ENCODE data around the gene PTPRN2. TPM values are rescaled to one million over a fixed set of nuclear protein-coding genes. Genes with fewer than 3 reads are reported as not detected.

Gene PTPRN2
- total and polyA plus RNA-seq, 2 donors (not counting 3 experiments of a cell fraction or from before 2014, with no cell fraction given): 0.62 to 0.88 TPM

- POLR2A ChIA-PET: no interaction called here
- H4K20me1 ChIP-seq (replicated peaks; ENCODE audit: control insufficient read depth, extremely low read depth, insufficient read depth, low read length): no peaks in the 10 kb centered on the region
- H3K4me3 ChIP-seq (replicated peaks in 1 of 3; ENCODE audit: insufficient read depth in 1 of 3, low read depth in 1 of 3, low read length in 3 of 3): no peak overlapping the region
- H3K9me1 ChIP-seq (replicated peaks; ENCODE audit: control insufficient read depth, extremely low read depth, insufficient read depth, low read length): no peaks in the 10 kb centered on the region
- dilution Hi-C loops (cut with MboI; ENCODE audit: extremely low pct_ligation_motif_present, low sequenced_read_pairs) (no loop called here), intact Hi-C loops (cut with micrococcal nuclease) (no loop called here)
- H3K4me2 ChIP-seq (ENCODE audit: insufficient read depth, low read length): no peak overlapping the region
- no peak for DNase-seq (ENCODE audit: low read depth, low spot score)
- no peak overlapping the region for H2AFZ ChIP-seq (ENCODE audit: low read depth, low read length)
- no peaks in the 10 kb centered on the region for H3K27me3 ChIP-seq (ENCODE audit: control insufficient read depth in 2 of 2, insufficient read depth in 2 of 2, low read length in 2 of 2)
- H3K27ac ChIP-seq (ENCODE audit: insufficient read depth, low read depth, low read length): no peak overlapping the region
- H3K4me1 ChIP-seq (ENCODE audit: control insufficient read depth, extremely low read depth, insufficient read depth, low read length): no peaks in the 10 kb centered on the region
- no peaks in the 10 kb centered on the region for H3K36me3 ChIP-seq (ENCODE audit: control insufficient read depth in 2 of 2, extremely low read depth in 1 of 2, insufficient read depth in 2 of 2, low read length in 2 of 2)
- no peak for FAIRE-seq
- no peak overlapping the region for H3K9ac ChIP-seq (replicated peaks; ENCODE audit: extremely low read depth, insufficient read depth, low read length)
- BruUV-seq (replicated peaks): no TSS peak
- CTCF ChIA-PET: no interaction called here
- TF ChIP-seq POLR2A (IDR thresholded peaks at IDR 0.05; ENCODE audit: low read depth, low read length) (no peak), MYC (IDR thresholded peaks at IDR 0.05; ENCODE audit: low read depth, low read length) (no peak), MAX (IDR thresholded peaks at IDR 0.05; ENCODE audit: insufficient read depth, insufficient read length) (no peak), FOS (IDR thresholded peaks at IDR 0.05; ENCODE audit: borderline replicate concordance, insufficient read depth, low read length) (no peak), POLR2AphosphoS5 (IDR thresholded peaks at IDR 0.05; ENCODE audit: insufficient read depth, low read depth, low read length) (no peak), GATA2 (IDR thresholded peaks at IDR 0.05; ENCODE audit: insufficient read depth, insufficient read length, low read depth, low read length) (no peak), CTCF (IDR thresholded peaks at IDR 0.05; ENCODE audit: extremely low read depth in 1 of 2, insufficient read depth in 1 of 2, low read depth in 1 of 2, low read length in 2 of 2) (no peak)
- H3K79me2 ChIP-seq (ENCODE audit: control insufficient read depth, insufficient read depth, low read length): no peaks in the 10 kb centered on the region
- peaks cover 3% of the 10 kb centered on the region for H3K9me3 ChIP-seq (replicated peaks; ENCODE audit: control insufficient read depth, insufficient read depth, low read length)
Measured at GRCh38 chr7:157822688-157823031, 765.0 kb downstream of the PTPRN2 start.

Measured in endothelial cell of umbilical vein (primary cell).